LNCaP clone FGC (cell line): ENCODE data around the gene MACROH2A1.

ENCODE experiments used
- DNase-seq: peaks from one replicate; pipeline ENCODE4 v3.0.0-alpha.2; 2011; ENCODE audit warnings: low read depth
- H3K4me3 ChIP-seq: 2 replicates; pipeline ENCODE4 v1.5.1; 2011; ENCODE audit warnings: mild to moderate bottlenecking, low read depth, low read length, control low read depth
- TF ChIP-seq, protein P1 (sequence below): IDR thresholded peaks from 2 replicates; pipeline ENCODE4 v1.5.1; 2012; ENCODE audit warnings: mild to moderate bottlenecking; ENCODE audit not compliant: control insufficient read depth, insufficient read depth; ENCODE audit errors: extremely low read depth

MACROH2A1 gene

DNA sequence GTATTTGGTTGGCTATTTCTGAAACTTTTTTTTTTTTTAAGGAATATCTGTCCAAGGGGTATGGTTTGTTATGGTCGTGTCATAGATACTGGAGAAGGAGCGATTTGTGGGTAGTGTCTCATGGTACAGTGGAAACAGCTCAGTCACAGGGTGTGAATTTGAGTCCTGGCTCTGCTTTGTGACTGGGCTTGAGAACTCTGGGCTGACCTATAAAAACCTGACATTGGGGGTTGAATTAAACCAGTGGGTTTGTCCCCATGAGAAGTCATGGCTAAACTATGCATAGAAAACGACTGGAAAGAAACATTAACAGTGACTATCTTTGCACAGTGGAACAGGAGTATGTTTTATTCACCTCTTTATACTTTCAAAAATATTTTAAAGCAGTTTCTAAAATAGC lies 54.7 kb downstream of the MACROH2A1 start:
- TF ChIP-seq, protein P1, sequence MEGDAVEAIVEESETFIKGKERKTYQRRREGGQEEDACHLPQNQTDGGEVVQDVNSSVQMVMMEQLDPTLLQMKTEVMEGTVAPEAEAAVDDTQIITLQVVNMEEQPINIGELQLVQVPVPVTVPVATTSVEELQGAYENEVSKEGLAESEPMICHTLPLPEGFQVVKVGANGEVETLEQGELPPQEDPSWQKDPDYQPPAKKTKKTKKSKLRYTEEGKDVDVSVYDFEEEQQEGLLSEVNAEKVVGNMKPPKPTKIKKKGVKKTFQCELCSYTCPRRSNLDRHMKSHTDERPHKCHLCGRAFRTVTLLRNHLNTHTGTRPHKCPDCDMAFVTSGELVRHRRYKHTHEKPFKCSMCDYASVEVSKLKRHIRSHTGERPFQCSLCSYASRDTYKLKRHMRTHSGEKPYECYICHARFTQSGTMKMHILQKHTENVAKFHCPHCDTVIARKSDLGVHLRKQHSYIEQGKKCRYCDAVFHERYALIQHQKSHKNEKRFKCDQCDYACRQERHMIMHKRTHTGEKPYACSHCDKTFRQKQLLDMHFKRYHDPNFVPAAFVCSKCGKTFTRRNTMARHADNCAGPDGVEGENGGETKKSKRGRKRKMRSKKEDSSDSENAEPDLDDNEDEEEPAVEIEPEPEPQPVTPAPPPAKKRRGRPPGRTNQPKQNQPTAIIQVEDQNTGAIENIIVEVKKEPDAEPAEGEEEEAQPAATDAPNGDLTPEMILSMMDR: no peak
- H3K4me3 ChIP-seq: no peak overlapping the region
- DNase-seq: no peak

DNA sequence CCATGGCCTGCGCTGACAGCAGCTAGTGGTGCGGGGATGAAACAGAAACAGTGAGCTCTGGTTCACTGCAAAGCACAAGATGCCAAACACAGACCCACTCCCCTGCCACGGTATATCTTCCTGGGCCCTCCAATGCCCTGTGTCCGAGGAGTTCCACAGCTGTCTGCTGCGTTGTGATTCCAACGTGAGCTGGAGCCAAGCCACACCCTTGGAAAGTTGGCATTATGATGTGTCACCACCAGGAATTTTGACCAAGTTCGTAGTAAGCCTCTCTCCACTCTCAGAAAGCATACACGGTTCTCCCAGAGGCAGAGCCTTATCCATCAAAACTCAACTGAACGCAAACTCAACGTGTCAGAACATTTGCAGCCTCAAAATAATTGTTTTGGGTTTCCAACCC lies 55.6 kb downstream of the MACROH2A1 start:
- H3K4me3 ChIP-seq: no peak overlapping the region
- no peak for DNase-seq
- TF ChIP-seq, protein P1: no peak

DNA sequence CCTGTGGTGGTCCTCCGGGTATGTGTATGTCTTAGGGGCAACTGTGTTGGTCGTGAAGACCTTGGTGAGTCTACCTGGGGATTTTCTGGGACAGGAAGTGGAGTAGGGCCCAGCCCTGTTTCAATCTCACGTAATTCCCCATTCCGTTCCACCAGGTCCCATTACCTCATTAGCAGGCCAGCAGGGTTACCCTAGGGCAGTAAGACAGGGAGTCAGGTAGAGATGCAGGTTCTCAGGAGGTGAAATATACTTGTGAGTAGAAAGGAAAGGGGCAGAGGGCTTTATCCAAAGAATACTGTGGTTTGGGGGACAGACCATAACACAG lies 56.5 kb downstream of the MACROH2A1 start:
- TF ChIP-seq, protein P1: no peak
- H3K4me3 ChIP-seq: no peak overlapping the region
- no peak for DNase-seq

GRCh38 chr5:135341696-135342550 lies 57.1 kb downstream of the MACROH2A1 start:
- TF ChIP-seq, protein P1: no peak
- no peak for DNase-seq
- H3K4me3 ChIP-seq: no peak overlapping the region

DNA sequence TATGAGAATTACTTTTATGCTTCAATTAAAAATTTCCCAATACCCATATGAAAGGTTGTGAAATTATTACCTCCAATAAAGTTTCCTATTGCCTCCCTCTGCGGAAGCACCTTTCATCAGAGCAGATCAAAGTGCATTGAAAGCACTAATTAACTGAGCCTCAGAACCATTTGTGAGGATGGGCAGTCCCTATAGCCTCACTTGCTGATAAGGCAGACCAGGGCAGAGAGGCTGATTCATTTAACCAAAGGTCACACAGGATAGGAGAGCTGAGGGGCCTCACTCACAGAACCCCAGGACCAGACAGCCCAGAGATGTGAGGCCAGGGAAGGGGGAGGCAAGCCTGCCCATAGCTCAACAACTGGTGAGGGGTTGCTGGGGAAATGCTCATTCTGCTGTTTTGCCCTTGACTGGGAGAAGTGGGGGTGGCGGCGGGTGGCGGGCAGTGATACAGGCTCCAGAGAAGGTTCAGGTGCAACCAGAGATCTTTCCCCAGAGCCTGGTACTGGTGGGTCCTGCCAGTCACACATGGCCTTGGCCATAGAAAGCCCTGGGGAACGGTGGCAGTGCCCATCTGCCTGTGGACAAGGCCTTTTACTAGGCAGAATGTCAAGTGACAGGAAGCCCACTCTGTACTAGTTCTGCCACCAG lies 57.9 kb downstream of the MACROH2A1 start:
- TF ChIP-seq, protein P1: no peak
- no peak for DNase-seq

DNA sequence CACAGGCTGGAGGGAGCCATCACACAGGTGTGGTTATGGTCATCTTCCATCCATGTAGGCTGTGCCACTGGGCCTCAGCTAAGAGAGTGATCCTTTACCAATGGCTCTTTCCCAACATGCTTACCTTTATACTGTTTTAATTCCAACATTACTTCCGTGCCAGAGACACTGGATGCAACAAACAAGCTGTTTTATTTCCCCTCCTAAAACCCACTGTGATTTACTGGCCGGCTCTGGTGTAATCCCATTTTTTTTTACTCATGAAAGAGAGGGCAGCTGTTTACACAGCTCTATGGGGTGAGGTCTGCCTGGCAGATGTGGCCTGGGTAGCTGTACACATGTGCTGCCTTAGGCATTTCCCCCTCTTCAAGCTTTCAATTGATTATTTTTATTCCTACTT lies 58.5 kb downstream of the MACROH2A1 start:
- TF ChIP-seq, protein P1: no peak
- no peak for DNase-seq
- H3K4me3 ChIP-seq: no peak overlapping the region

More for the DNA sequence above, 57.9 kb downstream of the MACROH2A1 start:
- no peak overlapping the region for H3K4me3 ChIP-seq
